MM.1S (cell line): ENCODE results near the gene LYRM4.

Experiments used
- DNase-seq: peaks from one replicate; pipeline ENCODE4 v3.0.0-alpha.2; 2015
- H2AFZ ChIP-seq: fragments of 300-600 bp; sonication (generic); 2 replicates; pipeline ENCODE4 v1.6.0; 2016; ENCODE audit warnings: antibody characterized with exemption, low read length
- H3F3A ChIP-seq: fragments of 300-600 bp; sonication (generic); 2 replicates; pipeline ENCODE4 v1.6.1; 2016; ENCODE audit warnings: mild to moderate bottlenecking, antibody characterized with exemption, low read length, moderate library complexity, mixed read lengths; ENCODE audit not compliant: insufficient read depth
- H3K27ac ChIP-seq: fragments of 300-600 bp; sonication (generic); 2 replicates; pipeline ENCODE4 v1.5.1; 2016; ENCODE audit warnings: mild to moderate bottlenecking, low read length
- H3K27me3 ChIP-seq: fragments of 300-600 bp; sonication (generic); replicated peaks from 2 replicates; pipeline ENCODE4 v1.6.0; 2016; ENCODE audit warnings: low read length; ENCODE audit not compliant: insufficient read depth
- H3K36me3 ChIP-seq: fragments of 300-600 bp; sonication (generic); replicated peaks from 2 replicates; pipeline ENCODE4 v1.6.1; 2016; ENCODE audit warnings: mild to moderate bottlenecking, low read length, mixed read lengths; ENCODE audit not compliant: insufficient read depth
- H3K4me1 ChIP-seq: fragments of 300-600 bp; sonication (generic); 2 replicates; pipeline ENCODE4 v1.6.1; 2016; ENCODE audit warnings: low read length, mixed read lengths
- H3K4me2 ChIP-seq: fragments of 300-600 bp; sonication (generic); 2 replicates; pipeline ENCODE4 v1.6.0; 2016; ENCODE audit warnings: low read depth, low read length
- H3K4me3 ChIP-seq: fragments of 300-600 bp; sonication (generic); 2 replicates; pipeline ENCODE4 v1.5.1; 2016; ENCODE audit warnings: low read length, mixed read lengths
- H3K79me2 ChIP-seq: fragments of 300-600 bp; sonication (generic); 2 replicates; pipeline ENCODE4 v1.6.1; 2016; ENCODE audit warnings: mixed run types, low read length, mixed read lengths
- H3K9ac ChIP-seq: fragments of 300-600 bp; sonication (generic); 2 replicates; pipeline ENCODE4 v1.6.1; 2016; ENCODE audit warnings: low read length, mixed read lengths
- H3K9me2 ChIP-seq: fragments of 300-600 bp; sonication (generic); replicated peaks from 2 replicates; pipeline ENCODE4 v1.6.1; 2016; ENCODE audit warnings: mild to moderate bottlenecking, low read length, mixed read lengths; ENCODE audit not compliant: insufficient read depth
- H3K9me3 ChIP-seq: fragments of 300-600 bp; sonication (generic); replicated peaks from 2 replicates; pipeline ENCODE4 v1.6.1; 2016; ENCODE audit warnings: mild to moderate bottlenecking, low read length, mixed read lengths; ENCODE audit not compliant: insufficient read depth
- H4K20me1 ChIP-seq: fragments of 300-600 bp; sonication (generic); 2 replicates; pipeline ENCODE4 v1.6.1; 2016; ENCODE audit warnings: mild to moderate bottlenecking, low read length, moderate library complexity, mixed read lengths; ENCODE audit not compliant: insufficient read depth
- EZH2 ChIP-seq: fragments of 300-600 bp; sonication (generic); optimal IDR thresholded peaks from 2 replicates; pipeline ENCODE3; 2017; ENCODE audit warnings: low read depth, mild to moderate bottlenecking, antibody characterized with exemption, low read length, mixed read lengths
- EZH2phosphoT487 ChIP-seq: fragments of 300-600 bp; sonication (generic); IDR thresholded peaks from 2 replicates; pipeline ENCODE4 v1.6.1; 2018; ENCODE audit warnings: antibody characterized with exemption, low read length
- TF ChIP-seq, protein P1 (sequence below): fragments of 300-600 bp; sonication (generic); IDR thresholded peaks from 2 replicates; pipeline ENCODE4 v1.5.1; 2016; ENCODE audit warnings: antibody characterized with exemption, low read length, mixed read lengths

The LYRM4 gene

DNA sequence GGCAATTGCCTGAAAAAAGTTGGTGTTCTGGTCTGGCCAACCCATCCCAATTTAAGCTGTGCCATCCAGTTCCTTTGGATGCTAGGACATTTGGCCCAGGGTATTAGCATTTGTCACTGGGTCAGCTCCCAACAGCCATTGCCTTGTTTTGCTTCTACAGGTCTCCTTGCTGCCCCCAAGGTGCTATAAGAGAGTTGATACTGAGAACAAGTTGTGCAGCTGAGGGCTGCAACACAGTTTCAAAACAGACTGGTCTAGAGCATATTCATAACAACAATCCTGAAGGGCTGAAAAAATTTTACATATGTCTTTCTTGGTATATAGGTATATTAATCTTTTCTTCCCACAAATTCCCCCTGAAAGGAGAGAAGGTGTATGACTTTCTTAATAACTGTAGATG lies 61.0 kb downstream of the LYRM4 start:
- no peaks in the 10 kb centered on the region for H3K9me3 ChIP-seq
- TF ChIP-seq, protein P1, sequence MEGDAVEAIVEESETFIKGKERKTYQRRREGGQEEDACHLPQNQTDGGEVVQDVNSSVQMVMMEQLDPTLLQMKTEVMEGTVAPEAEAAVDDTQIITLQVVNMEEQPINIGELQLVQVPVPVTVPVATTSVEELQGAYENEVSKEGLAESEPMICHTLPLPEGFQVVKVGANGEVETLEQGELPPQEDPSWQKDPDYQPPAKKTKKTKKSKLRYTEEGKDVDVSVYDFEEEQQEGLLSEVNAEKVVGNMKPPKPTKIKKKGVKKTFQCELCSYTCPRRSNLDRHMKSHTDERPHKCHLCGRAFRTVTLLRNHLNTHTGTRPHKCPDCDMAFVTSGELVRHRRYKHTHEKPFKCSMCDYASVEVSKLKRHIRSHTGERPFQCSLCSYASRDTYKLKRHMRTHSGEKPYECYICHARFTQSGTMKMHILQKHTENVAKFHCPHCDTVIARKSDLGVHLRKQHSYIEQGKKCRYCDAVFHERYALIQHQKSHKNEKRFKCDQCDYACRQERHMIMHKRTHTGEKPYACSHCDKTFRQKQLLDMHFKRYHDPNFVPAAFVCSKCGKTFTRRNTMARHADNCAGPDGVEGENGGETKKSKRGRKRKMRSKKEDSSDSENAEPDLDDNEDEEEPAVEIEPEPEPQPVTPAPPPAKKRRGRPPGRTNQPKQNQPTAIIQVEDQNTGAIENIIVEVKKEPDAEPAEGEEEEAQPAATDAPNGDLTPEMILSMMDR, result no peak
- TF ChIP-seq EZH2phosphoT487 (no peak), EZH2 (no peak)
- no peak overlapping the region for H3K4me2 ChIP-seq
- H3K9ac ChIP-seq, result no peak overlapping the region
- H2AFZ ChIP-seq, result no peak overlapping the region
- H3F3A ChIP-seq, result no peaks in the 10 kb centered on the region
- H3K36me3 ChIP-seq, result no peaks in the 10 kb centered on the region
- no peak for DNase-seq
- H4K20me1 ChIP-seq, result no peaks in the 10 kb centered on the region
- H3K27me3 ChIP-seq, result no peaks in the 10 kb centered on the region
- no peak overlapping the region for H3K4me3 ChIP-seq
- H3K9me2 ChIP-seq, result no peaks in the 10 kb centered on the region
- no peaks in the 10 kb centered on the region for H3K79me2 ChIP-seq
- no peak overlapping the region for H3K27ac ChIP-seq
- no peaks in the 10 kb centered on the region for H3K4me1 ChIP-seq

DNA sequence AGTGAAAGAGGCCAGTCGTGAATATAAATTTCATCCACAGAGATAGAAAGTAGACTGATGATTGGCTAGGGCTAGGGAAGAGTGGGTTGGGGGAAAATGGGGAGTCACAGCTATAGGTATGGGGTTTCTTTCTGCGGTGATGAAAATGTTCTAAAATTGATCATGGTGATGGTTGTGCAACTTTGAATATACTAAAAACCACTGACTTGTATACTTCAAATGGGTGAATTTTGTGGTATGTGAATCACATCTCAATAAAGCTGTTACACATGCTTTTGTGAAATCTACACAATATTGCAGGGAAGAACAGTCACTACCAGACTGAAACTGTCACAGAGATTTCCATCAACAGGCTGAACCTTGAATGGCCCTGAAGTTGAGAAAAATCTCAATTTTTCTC lies 61.5 kb downstream of the LYRM4 start:
- Histone ChIP-seq H3K27ac (no peak overlapping the region), H2AFZ (no peak overlapping the region), H3K9me3 (no peaks in the 10 kb centered on the region), H3F3A (no peaks in the 10 kb centered on the region), H4K20me1 (no peaks in the 10 kb centered on the region), H3K79me2 (no peaks in the 10 kb centered on the region), H3K4me2 (no peak overlapping the region), H3K4me1 (no peaks in the 10 kb centered on the region), H3K36me3 (no peaks in the 10 kb centered on the region), H3K9me2 (no peaks in the 10 kb centered on the region), H3K9ac (no peak overlapping the region), H3K4me3 (no peak overlapping the region), H3K27me3 (no peaks in the 10 kb centered on the region)
- DNase-seq, result no peak
- TF ChIP-seq EZH2phosphoT487, result no peak
- TF ChIP-seq, protein P1, result no peak
- no peak for TF ChIP-seq EZH2

DNA sequence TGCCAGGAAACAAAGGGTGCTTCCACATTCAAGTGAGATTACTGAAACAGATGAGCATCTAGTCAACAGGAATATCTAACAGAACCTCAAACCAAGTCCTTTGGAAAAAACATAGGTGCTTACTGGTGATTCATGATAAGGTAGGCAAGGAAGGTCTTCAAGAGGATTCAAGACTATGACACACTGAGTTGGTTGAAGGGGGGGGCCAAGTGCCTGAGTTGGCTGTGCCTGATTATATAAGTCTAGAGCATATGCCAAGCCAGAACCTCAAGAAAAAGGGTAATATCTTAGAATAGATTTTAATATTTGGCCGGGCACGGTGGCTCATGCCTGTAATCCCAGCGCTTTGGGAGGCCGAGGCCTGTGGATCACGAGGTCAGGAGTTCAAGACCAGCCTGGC lies 63.7 kb downstream of the LYRM4 start:
- no peaks in the 10 kb centered on the region for H3K9me3 ChIP-seq
- no peak overlapping the region for H3K4me3 ChIP-seq
- H3K4me1 ChIP-seq, result no peaks in the 10 kb centered on the region
- no peaks in the 10 kb centered on the region for H4K20me1 ChIP-seq
- TF ChIP-seq EZH2phosphoT487 (no peak), EZH2 (no peak)
- TF ChIP-seq, protein P1, result no peak
- H3F3A ChIP-seq, result no peaks in the 10 kb centered on the region
- no peaks in the 10 kb centered on the region for H3K36me3 ChIP-seq
- no peak overlapping the region for H3K4me2 ChIP-seq
- no peaks in the 10 kb centered on the region for H3K27me3 ChIP-seq
- no peak overlapping the region for H3K27ac ChIP-seq
- no peaks in the 10 kb centered on the region for H3K9me2 ChIP-seq
- no peak overlapping the region for H3K9ac ChIP-seq
- DNase-seq, result no peak
- H3K79me2 ChIP-seq, result no peaks in the 10 kb centered on the region
- H2AFZ ChIP-seq, result no peak overlapping the region
